Stimulated activated naive CD8-positive, alpha-beta T cell treated with anti-CD3 and anti-CD28 coated beads, Interleukin-15, amount 100 ng/mL, for 72 hours (primary cell): ENCODE measurements around the gene HSF5.
A peak's percentile ranks its signal among the peaks of the same experiment; 100 is the strongest.

Experiments used
- ATAC-seq: fragments of 150-1000 bp; cut with Tn5 transposase; 2 replicates; pipeline ENCODE4 v1.10.0; 2021; ENCODE audit warnings: mild to moderate bottlenecking, moderate library complexity
- DNase-seq, 2 donors: peaks; one replicate each; pipeline ENCODE4 v3.0.0; 2021 to 2022
- H3K27ac Mint-ChIP-seq, 2 donors: one replicate each; pipeline ENCODE4 v1.8.0; 2022; ENCODE audit warnings: mild to moderate bottlenecking in 2 of 2, mixed read lengths in 2 of 2, moderate library complexity in 2 of 2
- H3K27me3 Mint-ChIP-seq: one replicate; pipeline ENCODE4 v1.8.0; 2022; ENCODE audit warnings: mixed read lengths
- H3K4me1 Mint-ChIP-seq: one replicate; pipeline ENCODE4 v1.8.0; 2022; ENCODE audit warnings: mild to moderate bottlenecking, mixed read lengths
- H3K4me3 Mint-ChIP-seq, 2 donors: one replicate each; pipeline ENCODE4 v1.8.0; 2022; ENCODE audit warnings: mild to moderate bottlenecking in 2 of 2, mixed read lengths in 2 of 2, moderate library complexity in 1 of 2
- H3K9me3 Mint-ChIP-seq, 2 donors: one replicate each; pipeline ENCODE4 v1.8.0; 2022; ENCODE audit warnings: mixed read lengths in 2 of 2

HSF5 gene

GRCh38 chr17:58487589-58488427 lies at the start of gene HSF5:
HSF5 (minus strand) TSS chr17:58488408; CDS start chr17:58488274, 134 bp downstream.
- Mint-ChIP-seq H3K4me3 (peak within 1 kb of the TSS; percentile 70 to 73), H3K9me3 (no peaks in the 10 kb centered on the region), H3K27ac (no peak within 1 kb of the TSS), H3K4me1 (peaks cover 14% of the 10 kb centered on the region), H3K27me3 (no peaks in the 10 kb centered on the region)
- DNase-seq (peak; percentile 79 to 84), ATAC-seq (peak; percentile 90)

GRCh38 chr17:58537266-58537665 lies 49.1 kb upstream of the HSF5 start:
- no peak for ATAC-seq
- Mint-ChIP-seq H3K4me1 (peaks cover 3% of the 10 kb centered on the region), H3K4me3 (no peak overlapping the region), H3K27me3 (peaks cover 46% of the 10 kb centered on the region), H3K9me3 (no peaks in the 10 kb centered on the region), H3K27ac (no peak overlapping the region)
- DNase-seq, result no peak

GRCh38 chr17:58536542-58536941 lies 48.3 kb upstream of the HSF5 start:
- no peak for ATAC-seq

GRCh38 chr17:58535431-58535830 lies 47.2 kb upstream of the HSF5 start:
- H3K4me1 Mint-ChIP-seq, result peaks cover 5% of the 10 kb centered on the region
- no peaks in the 10 kb centered on the region for H3K9me3 Mint-ChIP-seq
- H3K27me3 Mint-ChIP-seq, result peaks cover 58% of the 10 kb centered on the region
- DNase-seq, result no peak
- H3K4me3 Mint-ChIP-seq, result no peak overlapping the region
- no peak for ATAC-seq
- no peak overlapping the region for H3K27ac Mint-ChIP-seq

More at GRCh38 chr17:58536542-58536941, 48.3 kb upstream of the HSF5 start:
- H3K4me3 Mint-ChIP-seq, result no peak overlapping the region
- peaks cover 5% of the 10 kb centered on the region for H3K4me1 Mint-ChIP-seq
- H3K27me3 Mint-ChIP-seq, result peaks cover 48% of the 10 kb centered on the region
- no peaks in the 10 kb centered on the region for H3K9me3 Mint-ChIP-seq
- no peak for DNase-seq
- H3K27ac Mint-ChIP-seq, result no peak overlapping the region

GRCh38 chr17:58534901-58535421 lies 46.8 kb upstream of the HSF5 start:
- DNase-seq, result no peak
- Mint-ChIP-seq H3K27ac (no peak overlapping the region), H3K4me3 (no peak overlapping the region), H3K9me3 (no peaks in the 10 kb centered on the region), H3K27me3 (peaks cover 63% of the 10 kb centered on the region), H3K4me1 (peaks cover 5% of the 10 kb centered on the region)
- no peak for ATAC-seq

- no peak for DNase-seq
- Mint-ChIP-seq H3K4me3 (no peak overlapping the region), H3K27ac (no peak overlapping the region), H3K27me3 (peaks cover 69% of the 10 kb centered on the region), H3K9me3 (no peaks in the 10 kb centered on the region), H3K4me1 (peaks cover 5% of the 10 kb centered on the region)
- no peak for ATAC-seq
Observed at GRCh38 chr17:58534331-58534730, 46.1 kb upstream of the HSF5 start.

- no peaks in the 10 kb centered on the region for H3K9me3 Mint-ChIP-seq
- peaks cover 5% of the 10 kb centered on the region for H3K4me1 Mint-ChIP-seq
- ATAC-seq (no peak), DNase-seq (no peak)
- peaks cover 75% of the 10 kb centered on the region for H3K27me3 Mint-ChIP-seq
- H3K27ac Mint-ChIP-seq, result no peak overlapping the region
- no peak overlapping the region for H3K4me3 Mint-ChIP-seq
Observed at GRCh38 chr17:58533616-58534188, 45.5 kb upstream of the HSF5 start.

- DNase-seq (no peak), ATAC-seq (no peak)
- Mint-ChIP-seq H3K4me1 (peaks cover 5% of the 10 kb centered on the region), H3K27me3 (peaks cover 76% of the 10 kb centered on the region), H3K4me3 (no peak overlapping the region), H3K27ac (no peak overlapping the region), H3K9me3 (no peaks in the 10 kb centered on the region)
Observed at GRCh38 chr17:58532555-58532951, 44.3 kb upstream of the HSF5 start.

GRCh38 chr17:58531661-58532554 lies 43.7 kb upstream of the HSF5 start:
- Mint-ChIP-seq H3K27me3 (peaks cover 76% of the 10 kb centered on the region), H3K27ac (no peak overlapping the region), H3K4me3 (peak overlapping the region; percentile 52), H3K9me3 (no peaks in the 10 kb centered on the region), H3K4me1 (peaks cover 12% of the 10 kb centered on the region)
- peak; percentile 73 for ATAC-seq
- DNase-seq, result peak; percentile 38 to 53

- peaks cover 69% of the 10 kb centered on the region for H3K27me3 Mint-ChIP-seq
- DNase-seq, result no peak
- peak overlapping the region in 1 of 2 donors; percentile 36 for H3K4me3 Mint-ChIP-seq
- no peak for ATAC-seq
- peaks cover 15% of the 10 kb centered on the region for H3K4me1 Mint-ChIP-seq
- no peak overlapping the region for H3K27ac Mint-ChIP-seq
- no peaks in the 10 kb centered on the region for H3K9me3 Mint-ChIP-seq
Observed at GRCh38 chr17:58531122-58531521, 42.9 kb upstream of the HSF5 start.

GRCh38 chr17:58530655-58531054 lies 42.4 kb upstream of the HSF5 start:
- ATAC-seq, result no peak
- peak overlapping the region in 1 of 2 donors; percentile 36 for H3K4me3 Mint-ChIP-seq
- no peak overlapping the region for H3K27ac Mint-ChIP-seq
- peaks cover 15% of the 10 kb centered on the region for H3K4me1 Mint-ChIP-seq
- no peaks in the 10 kb centered on the region for H3K9me3 Mint-ChIP-seq
- peaks cover 64% of the 10 kb centered on the region for H3K27me3 Mint-ChIP-seq
- no peak for DNase-seq

GRCh38 chr17:58529275-58529674 lies 41.1 kb upstream of the HSF5 start:
- H3K4me1 Mint-ChIP-seq, result peaks cover 15% of the 10 kb centered on the region
- no peak for DNase-seq
- no peak overlapping the region for H3K4me3 Mint-ChIP-seq
- ATAC-seq, result no peak
- peaks cover 50% of the 10 kb centered on the region for H3K27me3 Mint-ChIP-seq
- no peaks in the 10 kb centered on the region for H3K9me3 Mint-ChIP-seq
- H3K27ac Mint-ChIP-seq, result peak overlapping the region in 1 of 2 donors; percentile 57

- peaks cover 15% of the 10 kb centered on the region for H3K4me1 Mint-ChIP-seq
- ATAC-seq (no peak), DNase-seq (no peak)
- H3K9me3 Mint-ChIP-seq, result no peaks in the 10 kb centered on the region
- no peak overlapping the region for H3K4me3 Mint-ChIP-seq
- no peak overlapping the region for H3K27ac Mint-ChIP-seq
- peaks cover 42% of the 10 kb centered on the region for H3K27me3 Mint-ChIP-seq
Observed at GRCh38 chr17:58528443-58528842, 40.2 kb upstream of the HSF5 start.

- DNase-seq (no peak), ATAC-seq (no peak)
- Mint-ChIP-seq H3K27me3 (peaks cover 37% of the 10 kb centered on the region), H3K4me3 (no peak overlapping the region), H3K4me1 (peaks cover 15% of the 10 kb centered on the region), H3K27ac (no peak overlapping the region), H3K9me3 (no peaks in the 10 kb centered on the region)
Observed at GRCh38 chr17:58527949-58528348, 39.7 kb upstream of the HSF5 start.

GRCh38 chr17:58527306-58527705 lies 39.1 kb upstream of the HSF5 start:
- no peak for ATAC-seq

More at GRCh38 chr17:58527306-58527705, 39.1 kb upstream of the HSF5 start:
- Mint-ChIP-seq H3K9me3 (no peaks in the 10 kb centered on the region), H3K27me3 (peaks cover 31% of the 10 kb centered on the region), H3K4me3 (no peak overlapping the region), H3K4me1 (peaks cover 12% of the 10 kb centered on the region), H3K27ac (peak overlapping the region in 1 of 2 donors; percentile 82)
- no peak for DNase-seq
